WI38 (cell line): ENCODE data around the gene TPMT.

ENCODE experiments used
- H3K4me3 ChIP-seq: 2 replicates; pipeline ENCODE4 v1.5.1; 2011; ENCODE audit warnings: low read depth, mild to moderate bottlenecking, control low read depth, low read length
- TF ChIP-seq, protein P1 (sequence below): IDR thresholded peaks from 2 replicates; pipeline ENCODE4 v1.5.1; 2012; ENCODE audit warnings: low read depth, mild to moderate bottlenecking, control low read depth, low read length

Gene TPMT

DNA sequence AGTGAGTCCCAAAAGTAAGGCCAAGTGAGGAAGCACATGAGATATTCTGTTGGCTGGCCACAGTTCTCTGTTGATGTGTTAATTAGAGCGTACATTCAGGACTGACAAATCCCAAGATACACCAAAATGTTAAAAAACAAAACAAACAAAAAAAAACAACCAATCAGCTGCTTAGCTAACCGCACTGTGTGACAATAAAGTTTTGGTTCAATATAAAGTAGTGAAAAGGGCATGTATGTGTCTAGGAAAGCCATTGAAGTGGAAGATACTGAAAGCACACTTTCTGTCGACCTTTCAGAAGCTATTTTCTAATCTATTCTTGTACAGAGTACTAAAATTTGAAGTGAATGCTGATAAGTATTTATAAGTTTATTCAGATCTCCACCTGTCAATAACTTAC is 58.5 kb downstream of the TPMT start:
- no peak overlapping the region for H3K4me3 ChIP-seq
- TF ChIP-seq, protein P1, sequence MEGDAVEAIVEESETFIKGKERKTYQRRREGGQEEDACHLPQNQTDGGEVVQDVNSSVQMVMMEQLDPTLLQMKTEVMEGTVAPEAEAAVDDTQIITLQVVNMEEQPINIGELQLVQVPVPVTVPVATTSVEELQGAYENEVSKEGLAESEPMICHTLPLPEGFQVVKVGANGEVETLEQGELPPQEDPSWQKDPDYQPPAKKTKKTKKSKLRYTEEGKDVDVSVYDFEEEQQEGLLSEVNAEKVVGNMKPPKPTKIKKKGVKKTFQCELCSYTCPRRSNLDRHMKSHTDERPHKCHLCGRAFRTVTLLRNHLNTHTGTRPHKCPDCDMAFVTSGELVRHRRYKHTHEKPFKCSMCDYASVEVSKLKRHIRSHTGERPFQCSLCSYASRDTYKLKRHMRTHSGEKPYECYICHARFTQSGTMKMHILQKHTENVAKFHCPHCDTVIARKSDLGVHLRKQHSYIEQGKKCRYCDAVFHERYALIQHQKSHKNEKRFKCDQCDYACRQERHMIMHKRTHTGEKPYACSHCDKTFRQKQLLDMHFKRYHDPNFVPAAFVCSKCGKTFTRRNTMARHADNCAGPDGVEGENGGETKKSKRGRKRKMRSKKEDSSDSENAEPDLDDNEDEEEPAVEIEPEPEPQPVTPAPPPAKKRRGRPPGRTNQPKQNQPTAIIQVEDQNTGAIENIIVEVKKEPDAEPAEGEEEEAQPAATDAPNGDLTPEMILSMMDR, result no peak

- TF ChIP-seq, protein P1, result no peak
- H3K4me3 ChIP-seq, result no peak overlapping the region
Measured at GRCh38 chr6:18091382-18091781, 63.5 kb downstream of the TPMT start.

- TF ChIP-seq, protein P1, result no peak
- no peak overlapping the region for H3K4me3 ChIP-seq
Measured at GRCh38 chr6:18090349-18090786, 64.5 kb downstream of the TPMT start.

- no peak overlapping the region for H3K4me3 ChIP-seq
- TF ChIP-seq, protein P1, result no peak
Measured at GRCh38 chr6:18088419-18089296, 66.2 kb downstream of the TPMT start.

DNA sequence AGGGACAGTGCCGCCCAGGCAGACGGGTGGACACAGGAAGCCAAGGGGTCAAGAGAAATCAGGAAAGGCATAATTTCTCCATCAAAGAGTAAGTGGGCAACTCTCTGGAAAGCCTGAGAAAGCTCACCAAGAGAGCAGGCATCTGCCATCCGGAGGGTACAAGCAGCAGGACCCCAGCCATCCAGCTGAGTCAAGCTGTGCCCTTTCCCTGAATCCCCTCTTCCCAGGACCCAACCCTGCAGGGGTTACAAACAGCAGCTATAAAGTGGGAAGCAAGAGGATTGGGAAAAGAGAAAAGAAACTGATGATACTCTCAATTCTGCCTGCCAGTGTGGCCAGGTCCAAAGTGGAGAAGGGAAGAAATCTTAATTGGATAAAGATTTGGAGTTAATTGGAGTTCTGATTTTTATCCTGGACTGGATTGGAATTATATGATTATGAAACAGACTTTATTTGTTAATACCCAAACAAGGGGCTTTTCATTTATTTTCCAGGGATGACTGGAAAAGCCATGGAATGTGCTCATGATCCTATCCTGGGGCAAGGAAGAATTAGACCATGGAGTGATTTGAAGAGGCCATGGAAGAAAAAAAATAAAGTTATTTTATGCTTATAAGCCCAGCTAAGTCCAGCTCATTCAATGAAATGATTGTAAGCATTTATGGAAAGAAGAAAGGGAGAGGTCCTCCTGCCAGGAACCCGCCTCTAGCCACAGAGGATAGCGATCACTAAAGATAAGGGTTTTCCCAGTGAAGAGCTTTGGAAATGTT is 67.3 kb downstream of the TPMT start:
- TF ChIP-seq, protein P1, result no peak
- H3K4me3 ChIP-seq, result no peak overlapping the region

- H3K4me3 ChIP-seq, result no peak overlapping the region
- TF ChIP-seq, protein P1, result no peak
Measured at GRCh38 chr6:18081025-18081668, 73.7 kb downstream of the TPMT start.
